ENCODE data around the gene DENND1A. TPM values are rescaled to one million over a fixed set of nuclear protein-coding genes. Genes with fewer than 3 reads are reported as not detected.
"Not testable (repeated sequence)": the region's sequence is repeated elsewhere in the genome, so short reads cannot be mapped to it uniquely, and the experiment has no call there.

DENND1A gene
- total RNA-seq, 1 donor from 2014 or later, result 12.6 TPM

- ATAC-seq (ENCODE audit: poor library complexity), result no peak
- DNase-seq, result no peak
- intact Hi-C loops (cut with DNase I), result no loop called here
These were observed 593.5 kb downstream of the DENND1A start for GRCh38 chr9:123336449-123336848.

- intact Hi-C loops (cut with DNase I), result no loop called here
- ATAC-seq (ENCODE audit: poor library complexity) (no peak), DNase-seq (no peak)
These were observed 594.0 kb downstream of the DENND1A start for GRCh38 chr9:123335986-123336329.

- intact Hi-C loops (cut with DNase I), result no loop called here
- DNase-seq, result no peak
- no peak for ATAC-seq (ENCODE audit: poor library complexity)
These were observed 594.5 kb downstream of the DENND1A start for GRCh38 chr9:123335193-123335985.

- ATAC-seq (ENCODE audit: poor library complexity) (no peak), DNase-seq (no peak)
- intact Hi-C loops (cut with DNase I), result no loop called here
These were observed 595.3 kb downstream of the DENND1A start for GRCh38 chr9:123334639-123335038.

- intact Hi-C loops (cut with DNase I); ATAC-seq (ENCODE audit: poor library complexity); DNase-seq: not testable (repeated sequence)
These were observed 596.8 kb downstream of the DENND1A start for GRCh38 chr9:123333058-123333669.

GRCh38 chr9:123331346-123332060 is 598.4 kb downstream of the DENND1A start:
- ATAC-seq (ENCODE audit: poor library complexity), result no peak
- no peak for DNase-seq
- intact Hi-C loops (cut with DNase I), result no loop called here

Small RNA genes lying within 50 kb of the gene (microRNA-seq; reads per million reads assigned to microRNA genes)
- gene MIR601 (not detected), gene MIR7150 (not detected)

Other genes starting within 250 kb of the DENND1A start
- gene LHX2, start 81.6 kb upstream of the DENND1A start, total RNA-seq, result not detected